ENCODE measurements around the gene FIGN. TPM values are rescaled to one million over a fixed set of nuclear protein-coding genes. Genes with fewer than 3 reads are reported as not detected.

The FIGN gene
- total and polyA plus RNA-seq, 2 of the 8 experiments (the other 6 are each of a cell fraction or from before 2014, with no cell fraction given) = 5.0 to 22.8 TPM

DNA sequence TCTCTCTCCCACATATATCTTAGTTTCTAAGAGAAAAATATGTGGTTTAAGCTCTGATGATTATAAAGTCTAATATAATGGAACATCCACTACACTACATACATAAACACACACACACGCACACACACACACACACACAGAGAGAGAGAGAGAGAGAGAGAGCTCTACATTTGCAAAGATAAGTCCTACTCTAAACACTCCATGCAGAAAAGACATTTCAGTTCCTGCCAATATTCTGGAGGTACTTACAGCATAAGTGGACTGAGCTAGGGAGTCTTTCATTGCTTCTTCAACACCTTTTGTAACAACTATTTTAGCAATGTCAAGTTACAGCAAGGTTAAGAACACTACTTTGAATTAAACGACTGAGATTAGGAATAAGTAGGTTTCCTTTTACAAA, 80.1 kb downstream of the FIGN start (continued):
- no peak for TF ChIP-seq KDM1A (IDR thresholded peaks at IDR 0.05; ENCODE audit: borderline replicate concordance, low read length)
- TF ChIP-seq KDM5A (IDR thresholded peaks at IDR 0.05; ENCODE audit: low read length) = no peak
- no peak for TF ChIP-seq KDM4A (IDR thresholded peaks at IDR 0.05; ENCODE audit: low read depth, low read length, severe bottlenecking)

All from H1 (cell line).